Natural killer cell (primary cell): ENCODE measurements around the gene CDKAL1. TPM values are rescaled to one million over a fixed set of nuclear protein-coding genes. Genes with fewer than 3 reads are reported as not detected.

ENCODE experiments used
- ATAC-seq, 3 donors: fragments of 150-1000 bp in 2 of 3; fragments of 200-7000 bp in 1 of 3; cut with Tn5 transposase; 1 replicate in 1 of 3; 2 replicates in 2 of 3; pipeline ENCODE4 v1.10.0; 2021; ENCODE audit warnings: mild to moderate bottlenecking in 2 of 3, moderate library complexity in 2 of 3
- DNase-seq, 2 donors: peaks; one replicate each; pipeline versions ENCODE4 v3.0.0 to v3.0.0-alpha.2; 2013 to 2021; ENCODE audit warnings: mixed read lengths in 1 of 2
- H3K27ac ChIP-seq: one replicate; pipeline ENCODE4 v1.5.1; 2013; ENCODE audit warnings: mild to moderate bottlenecking, low read length
- H3K27me3 ChIP-seq: one replicate; pipeline ENCODE4 v1.6.1; 2013; ENCODE audit warnings: low read length; ENCODE audit not compliant: control insufficient read depth, insufficient read depth
- H3K36me3 ChIP-seq: one replicate; pipeline ENCODE4 v1.6.1; 2013; ENCODE audit warnings: low read length; ENCODE audit not compliant: control insufficient read depth, insufficient read depth
- H3K4me1 ChIP-seq: one replicate; pipeline ENCODE4 v1.6.1; 2013; ENCODE audit warnings: low read length; ENCODE audit not compliant: control insufficient read depth, insufficient read depth
- H3K4me3 ChIP-seq: one replicate; pipeline ENCODE4 v1.5.1; 2013; ENCODE audit warnings: low read length
- H3K9me3 ChIP-seq: one replicate; pipeline ENCODE4 v1.6.1; 2013; ENCODE audit warnings: low read length; ENCODE audit not compliant: control insufficient read depth, insufficient read depth
- H3K27ac Mint-ChIP-seq, 2 donors: one replicate each; pipeline ENCODE4 v1.8.0; 2022; ENCODE audit warnings: mild to moderate bottlenecking in 2 of 2, mixed read lengths in 2 of 2, moderate library complexity in 1 of 2
- H3K27me3 Mint-ChIP-seq, 2 donors: one replicate each; pipeline ENCODE4 v1.8.0; 2022; ENCODE audit warnings: low read depth in 2 of 2, mixed read lengths in 2 of 2
- H3K36me3 Mint-ChIP-seq: one replicate; pipeline ENCODE4 v1.8.0; 2022; ENCODE audit warnings: mixed read lengths
- H3K4me1 Mint-ChIP-seq, 2 donors: one replicate each; pipeline ENCODE4 v1.8.0; 2022; ENCODE audit warnings: mixed read lengths in 2 of 2
- H3K4me3 Mint-ChIP-seq: one replicate; pipeline ENCODE4 v1.8.0; 2022; ENCODE audit warnings: mild to moderate bottlenecking, moderate library complexity, mixed read lengths
- H3K9me3 Mint-ChIP-seq, 2 donors: one replicate each; pipeline ENCODE4 v1.8.0; 2022; ENCODE audit warnings: mixed read lengths in 2 of 2
- WGBS: methylation state at CpG from one replicate; pipeline ENCODE4 v1.1.7; 2013; ENCODE audit warnings: missing lambda C conversion rate; ENCODE audit not compliant: insufficient coverage; 5-methylcytosine and 5-hydroxymethylcytosine counted together
- intact Hi-C: fragments of 100-400 bp; cut with micrococcal nuclease; formaldehyde crosslinking; loops from one replicate; pipeline ENCODE4 v1.14.2; 2022
- total RNA-seq, 4 donors: library from RNA; stranded (reverse); fragments of 120-200 nt in 1 of 4; gene quantifications; one replicate each; pipeline versions ENCODE4 v1.2.3 to v1.2.4, GENCODE V29; 2013 to 2022
- TF ChIP-seq, protein P1 (sequence below): fragments of 200-600 bp; IDR thresholded peaks from one replicate; pipeline ENCODE4 v1.8.0; 2022; ENCODE audit warnings: antibody characterized with exemption

CDKAL1 gene
- total RNA-seq, 3 donors from 2014 or later (not counting 1 experiment from before 2014, with no cell fraction given) = 26.0 to 32.8 (median 28.9) TPM

DNA sequence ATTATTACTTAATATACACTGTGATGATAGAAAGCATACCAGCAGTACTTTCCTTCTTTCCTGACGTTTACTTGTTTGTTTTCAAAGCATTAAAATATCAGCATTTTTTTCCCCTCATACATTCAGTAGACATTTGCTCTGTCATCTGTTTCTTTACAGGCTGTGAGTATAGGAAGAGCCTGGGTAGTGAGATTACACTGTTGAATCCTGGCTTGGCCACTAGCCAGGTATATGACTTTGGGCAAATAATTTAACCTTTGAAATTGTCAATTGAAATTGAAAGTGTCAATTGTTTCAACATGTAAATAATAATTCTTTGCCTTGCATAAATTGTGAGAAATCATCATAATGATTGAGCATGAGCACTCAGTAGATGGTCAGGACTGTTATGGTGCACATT, 336.2 kb downstream of the CDKAL1 start:
- ATAC-seq = no peak
- Mint-ChIP-seq H3K27me3 (no peaks in the 10 kb centered on the region), H3K27ac (no peak overlapping the region)

DNA sequence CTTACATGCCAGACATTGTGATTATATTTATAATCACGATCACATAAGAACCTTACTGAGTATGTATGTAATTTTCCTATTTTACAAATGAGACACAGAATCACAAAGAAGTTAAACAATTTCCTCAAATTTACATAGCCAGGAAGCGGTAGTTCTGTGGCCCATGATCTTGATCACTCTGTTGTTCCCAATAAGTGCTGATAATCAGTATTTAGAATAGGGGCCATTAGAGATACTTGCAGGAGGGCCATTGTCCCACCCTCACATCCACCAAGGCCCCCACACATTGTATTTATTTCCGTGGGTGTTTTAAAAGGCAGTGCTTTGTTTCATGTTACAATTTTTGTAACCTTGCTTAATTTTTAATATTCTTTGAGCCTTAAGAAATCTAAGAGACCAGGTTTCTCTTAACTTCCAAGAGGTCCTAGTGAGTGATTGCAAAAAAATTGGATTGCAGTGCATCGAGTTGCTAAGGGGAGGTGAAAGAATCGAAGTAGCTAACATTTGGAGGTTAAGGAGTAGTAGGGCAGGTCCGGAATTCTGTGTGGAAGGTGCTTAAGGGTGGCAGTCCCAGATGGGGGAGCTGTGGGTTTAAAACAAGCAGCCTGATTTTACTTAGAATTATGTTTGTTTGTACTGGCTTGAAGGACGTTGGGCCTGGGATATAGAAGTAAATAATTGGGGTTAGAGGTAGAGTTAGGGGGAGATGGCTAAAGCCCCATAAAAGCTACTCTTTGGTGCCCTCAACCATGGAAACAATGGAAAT, 339.4 kb downstream of the CDKAL1 start:
- intact Hi-C loops = no loop called here
- Mint-ChIP-seq H3K4me1 (peaks cover 9 to 13% of the 10 kb centered on the region in 2 donors), H3K27me3 (no peaks in the 10 kb centered on the region), H3K36me3 (no peaks in the 10 kb centered on the region), H3K4me3 (no peak overlapping the region), H3K27ac (no peak overlapping the region), H3K9me3 (no peaks in the 10 kb centered on the region)
- no peak for ATAC-seq
- WGBS = 91% methylated on average over 4 of the region's 7 CpGs
- H3K27ac ChIP-seq = no peak overlapping the region
- TF ChIP-seq, protein P1, sequence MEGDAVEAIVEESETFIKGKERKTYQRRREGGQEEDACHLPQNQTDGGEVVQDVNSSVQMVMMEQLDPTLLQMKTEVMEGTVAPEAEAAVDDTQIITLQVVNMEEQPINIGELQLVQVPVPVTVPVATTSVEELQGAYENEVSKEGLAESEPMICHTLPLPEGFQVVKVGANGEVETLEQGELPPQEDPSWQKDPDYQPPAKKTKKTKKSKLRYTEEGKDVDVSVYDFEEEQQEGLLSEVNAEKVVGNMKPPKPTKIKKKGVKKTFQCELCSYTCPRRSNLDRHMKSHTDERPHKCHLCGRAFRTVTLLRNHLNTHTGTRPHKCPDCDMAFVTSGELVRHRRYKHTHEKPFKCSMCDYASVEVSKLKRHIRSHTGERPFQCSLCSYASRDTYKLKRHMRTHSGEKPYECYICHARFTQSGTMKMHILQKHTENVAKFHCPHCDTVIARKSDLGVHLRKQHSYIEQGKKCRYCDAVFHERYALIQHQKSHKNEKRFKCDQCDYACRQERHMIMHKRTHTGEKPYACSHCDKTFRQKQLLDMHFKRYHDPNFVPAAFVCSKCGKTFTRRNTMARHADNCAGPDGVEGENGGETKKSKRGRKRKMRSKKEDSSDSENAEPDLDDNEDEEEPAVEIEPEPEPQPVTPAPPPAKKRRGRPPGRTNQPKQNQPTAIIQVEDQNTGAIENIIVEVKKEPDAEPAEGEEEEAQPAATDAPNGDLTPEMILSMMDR = no peak
- no peak overlapping the region for H3K4me3 ChIP-seq
- no peaks in the 10 kb centered on the region for H3K36me3 ChIP-seq
- no peak for DNase-seq
- no peaks in the 10 kb centered on the region for H3K4me1 ChIP-seq
- H3K27me3 ChIP-seq = no peaks in the 10 kb centered on the region
- H3K9me3 ChIP-seq = no peaks in the 10 kb centered on the region

More for the DNA sequence above, 336.2 kb downstream of the CDKAL1 start:
- no peak overlapping the region for H3K4me3 Mint-ChIP-seq
- TF ChIP-seq, protein P1 = no peak
- intact Hi-C loops = no loop called here
- H3K9me3 Mint-ChIP-seq = no peaks in the 10 kb centered on the region
- Histone ChIP-seq H3K9me3 (no peaks in the 10 kb centered on the region), H3K27ac (no peak overlapping the region), H3K27me3 (no peaks in the 10 kb centered on the region), H3K36me3 (no peaks in the 10 kb centered on the region), H3K4me1 (no peaks in the 10 kb centered on the region), H3K4me3 (no peak overlapping the region)
- DNase-seq = no peak
- no peaks in the 10 kb centered on the region for H3K36me3 Mint-ChIP-seq
- 60% methylated on average over 1 of the region's 1 CpG for WGBS
- H3K4me1 Mint-ChIP-seq = peaks cover 0 to 11% of the 10 kb centered on the region in 2 donors

DNA sequence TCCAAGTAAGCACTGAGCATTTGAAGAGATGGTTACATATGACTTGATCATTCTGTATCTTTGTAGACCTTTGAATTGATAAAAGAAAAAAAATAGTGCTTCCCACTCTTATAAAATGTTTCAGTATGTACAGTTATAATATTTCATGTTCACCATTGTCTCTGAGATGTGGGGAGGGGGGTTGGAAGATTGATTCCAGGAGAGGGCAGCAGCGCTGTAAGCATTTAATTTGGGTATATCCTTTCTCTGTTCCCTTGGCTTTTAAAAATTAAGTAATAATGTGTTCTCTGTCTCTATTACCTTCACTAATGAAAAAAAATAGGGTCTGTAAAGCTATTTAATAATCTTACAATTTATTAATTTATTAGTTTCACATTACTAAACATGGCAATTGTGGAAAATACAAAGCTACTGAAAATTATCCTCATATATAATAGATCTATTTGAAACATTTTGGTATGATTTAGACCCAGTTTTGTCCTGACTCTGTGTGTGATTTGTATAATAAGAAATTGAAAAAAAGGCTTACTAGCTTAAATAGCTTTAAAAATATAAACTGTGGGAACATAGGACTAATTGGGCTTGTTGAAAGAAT, 341.2 kb downstream of the CDKAL1 start:
- Histone ChIP-seq H3K9me3 (no peaks in the 10 kb centered on the region), H3K4me3 (no peak overlapping the region), H3K4me1 (no peaks in the 10 kb centered on the region), H3K36me3 (no peaks in the 10 kb centered on the region), H3K27ac (no peak overlapping the region), H3K27me3 (no peaks in the 10 kb centered on the region)
- H3K27ac Mint-ChIP-seq = no peak overlapping the region
- H3K27me3 Mint-ChIP-seq = no peaks in the 10 kb centered on the region
- ATAC-seq (no peak), DNase-seq (no peak)
- H3K4me3 Mint-ChIP-seq = no peak overlapping the region
- WGBS = no CpG with 5 or more reads among the region's 1 CpG
- no peaks in the 10 kb centered on the region for H3K9me3 Mint-ChIP-seq
- TF ChIP-seq, protein P1 = no peak
- peaks cover 13 to 14% of the 10 kb centered on the region in 2 donors for H3K4me1 Mint-ChIP-seq
- H3K36me3 Mint-ChIP-seq = no peaks in the 10 kb centered on the region
- intact Hi-C loops = no loop called here
